HAP-1 (cell line): Measurements from ENCODE around the gene PLA2R1.
A peak's percentile ranks its signal among the peaks of the same experiment; 100 is the strongest.

Experiments
- DNase-seq, 2 experiments: peaks; one replicate each; pipeline ENCODE4 v3.0.0-alpha.2; 2016 to 2020; ENCODE audit warnings: low spot score in 2 of 2
- H3K27me3 ChIP-seq: fragments of 250-450 bp; sonication (Bioruptor Pico); 2 replicates; pipeline ENCODE4 v1.5.1; 2020; ENCODE audit warnings: low read depth, mild to moderate bottlenecking, moderate library complexity
- H3K36me3 ChIP-seq: fragments of 250-450 bp; sonication (Bioruptor Pico); replicated peaks from 2 replicates; pipeline ENCODE4 v1.5.1; 2020; ENCODE audit warnings: mild to moderate bottlenecking
- H3K4me1 ChIP-seq: fragments of 250-450 bp; sonication (Bioruptor Pico); 2 replicates; pipeline ENCODE4 v1.5.1; 2020; ENCODE audit warnings: mild to moderate bottlenecking
- H3K4me3 ChIP-seq: fragments of 250-450 bp; sonication (Bioruptor Pico); 2 replicates; pipeline ENCODE4 v1.5.1; 2020; ENCODE audit warnings: mild to moderate bottlenecking, moderate library complexity
- H3K9me3 ChIP-seq: fragments of 250-450 bp; sonication (Bioruptor Pico); 2 replicates; pipeline ENCODE4 v1.5.1; 2020; ENCODE audit warnings: mild to moderate bottlenecking, moderate library complexity
- in situ Hi-C: fragments of 300-500 bp; cut with MboI; formaldehyde crosslinking; loops from 3 replicates; pipeline ENCODE4 v1.14.3; 2020; ENCODE audit warnings: low sequenced_read_pairs, inconsistent platforms, mixed read lengths

Gene PLA2R1

GRCh38 chr2:160035125-160035524 is 27.3 kb downstream of the PLA2R1 start:
- Histone ChIP-seq H3K27me3 (no peaks in the 10 kb centered on the region), H3K36me3 (no peaks in the 10 kb centered on the region), H3K4me3 (no peak overlapping the region), H3K4me1 (no peaks in the 10 kb centered on the region), H3K9me3 (no peaks in the 10 kb centered on the region)
- in situ Hi-C loops = no loop called here
- no peak for DNase-seq

- Histone ChIP-seq H3K27me3 (no peaks in the 10 kb centered on the region), H3K4me3 (no peak overlapping the region), H3K36me3 (no peaks in the 10 kb centered on the region), H3K9me3 (no peaks in the 10 kb centered on the region), H3K4me1 (no peaks in the 10 kb centered on the region)
- in situ Hi-C loops = no loop called here
- no peak for DNase-seq
These were observed 28.0 kb downstream of the PLA2R1 start for GRCh38 chr2:160034396-160034795.

GRCh38 chr2:160033732-160034392 is 28.6 kb downstream of the PLA2R1 start:
- no peak overlapping the region for H3K4me3 ChIP-seq
- no peaks in the 10 kb centered on the region for H3K36me3 ChIP-seq
- no peaks in the 10 kb centered on the region for H3K9me3 ChIP-seq
- no peaks in the 10 kb centered on the region for H3K4me1 ChIP-seq
- H3K27me3 ChIP-seq = no peaks in the 10 kb centered on the region
- no peak for DNase-seq
- in situ Hi-C loops = no loop called here

GRCh38 chr2:160029270-160029628 is 33.2 kb downstream of the PLA2R1 start:
- H3K36me3 ChIP-seq = no peaks in the 10 kb centered on the region
- H3K27me3 ChIP-seq = no peaks in the 10 kb centered on the region
- in situ Hi-C loops = no loop called here
- DNase-seq = no peak
- no peaks in the 10 kb centered on the region for H3K4me1 ChIP-seq
- H3K9me3 ChIP-seq = no peaks in the 10 kb centered on the region
- H3K4me3 ChIP-seq = no peak overlapping the region

- DNase-seq = no peak
- H3K36me3 ChIP-seq = no peaks in the 10 kb centered on the region
- no peaks in the 10 kb centered on the region for H3K9me3 ChIP-seq
- no peaks in the 10 kb centered on the region for H3K27me3 ChIP-seq
- H3K4me1 ChIP-seq = no peaks in the 10 kb centered on the region
- H3K4me3 ChIP-seq = no peak overlapping the region
- in situ Hi-C loops = no loop called here
These were observed 33.8 kb downstream of the PLA2R1 start for GRCh38 chr2:160028431-160029269.

GRCh38 chr2:160022162-160022561 is 40.3 kb downstream of the PLA2R1 start:
- H3K27me3 ChIP-seq = no peaks in the 10 kb centered on the region
- in situ Hi-C loops = no loop called here
- no peaks in the 10 kb centered on the region for H3K36me3 ChIP-seq
- no peak overlapping the region for H3K4me3 ChIP-seq
- DNase-seq = peak in 1 of 2 experiments; percentile 8
- no peaks in the 10 kb centered on the region for H3K4me1 ChIP-seq
- H3K9me3 ChIP-seq = no peaks in the 10 kb centered on the region; the same call in 1 of the 2 replicates

GRCh38 chr2:160019374-160020090 is 42.9 kb downstream of the PLA2R1 start:
- no peak for DNase-seq
- Histone ChIP-seq H3K4me3 (no peak overlapping the region), H3K27me3 (no peaks in the 10 kb centered on the region), H3K9me3 (no peaks in the 10 kb centered on the region; the same call in 1 of the 2 replicates), H3K4me1 (no peaks in the 10 kb centered on the region), H3K36me3 (no peaks in the 10 kb centered on the region)
- in situ Hi-C loops = no loop called here

- no peaks in the 10 kb centered on the region for H3K36me3 ChIP-seq
- no peak for DNase-seq
- in situ Hi-C loops = no loop called here
- peaks cover 7% of the 10 kb centered on the region for H3K27me3 ChIP-seq
- no peaks in the 10 kb centered on the region for H3K4me1 ChIP-seq
- no peak overlapping the region for H3K4me3 ChIP-seq
- no peaks in the 10 kb centered on the region for H3K9me3 ChIP-seq
These were observed 46.7 kb downstream of the PLA2R1 start for GRCh38 chr2:160015746-160016145.

GRCh38 chr2:160014227-160014626 is 48.2 kb downstream of the PLA2R1 start:
- Histone ChIP-seq H3K36me3 (no peaks in the 10 kb centered on the region), H3K9me3 (no peaks in the 10 kb centered on the region), H3K4me3 (no peak overlapping the region), H3K27me3 (peaks cover 11% of the 10 kb centered on the region), H3K4me1 (no peaks in the 10 kb centered on the region)
- DNase-seq = no peak
- in situ Hi-C loops = no loop called here

- H3K9me3 ChIP-seq = no peaks in the 10 kb centered on the region
- no peak overlapping the region for H3K4me3 ChIP-seq
- peaks cover 14% of the 10 kb centered on the region for H3K27me3 ChIP-seq
- DNase-seq = no peak
- no peaks in the 10 kb centered on the region for H3K36me3 ChIP-seq
- in situ Hi-C loops = no loop called here
- no peaks in the 10 kb centered on the region for H3K4me1 ChIP-seq
These were observed 51.9 kb downstream of the PLA2R1 start for GRCh38 chr2:160010361-160011145.

GRCh38 chr2:160007111-160007510 is 55.3 kb downstream of the PLA2R1 start:
- no peak overlapping the region for H3K4me3 ChIP-seq
- no peaks in the 10 kb centered on the region for H3K9me3 ChIP-seq
- in situ Hi-C loops = no loop called here

GRCh38 chr2:160006475-160006874 is 55.9 kb downstream of the PLA2R1 start:
- peaks cover 10% of the 10 kb centered on the region for H3K27me3 ChIP-seq
- no peaks in the 10 kb centered on the region for H3K4me1 ChIP-seq
- DNase-seq = no peak
- no peaks in the 10 kb centered on the region for H3K36me3 ChIP-seq
- H3K4me3 ChIP-seq = no peak overlapping the region
- no peaks in the 10 kb centered on the region for H3K9me3 ChIP-seq
- in situ Hi-C loops = no loop called here

More at GRCh38 chr2:160007111-160007510, 55.3 kb downstream of the PLA2R1 start:
- no peak for DNase-seq
- Histone ChIP-seq H3K4me1 (no peaks in the 10 kb centered on the region), H3K27me3 (peaks cover 10% of the 10 kb centered on the region), H3K36me3 (no peaks in the 10 kb centered on the region)

- DNase-seq = no peak
- Histone ChIP-seq H3K4me1 (no peaks in the 10 kb centered on the region), H3K4me3 (no peak overlapping the region), H3K9me3 (no peaks in the 10 kb centered on the region), H3K36me3 (no peaks in the 10 kb centered on the region), H3K27me3 (peaks cover 7% of the 10 kb centered on the region; the same call in 1 of the 2 replicates)
- in situ Hi-C loops = no loop called here
These were observed 56.5 kb downstream of the PLA2R1 start for GRCh38 chr2:160005908-160006307.
